Suprapubic skin (tissue), 4 donors: ENCODE results near the gene ELAVL2.

Experiments used
- CTCF ChIP-seq, 2 donors: fragments of 200-600 bp in 1 of 2; fragments of 450-650 bp in 1 of 2; sonication (generic) in 1 of 2; IDR thresholded peaks; one replicate each; pipeline ENCODE4 v1.5.1; 2016 to 2019; ENCODE audit warnings: antibody characterized with exemption in 2 of 2, mild to moderate bottlenecking in 1 of 2, moderate library complexity in 1 of 2
- POLR2A ChIP-seq, 2 donors: fragments of 450-650 bp; IDR thresholded peaks; one replicate each; pipeline ENCODE4 v1.6.1; 2017; ENCODE audit warnings: antibody characterized with exemption in 2 of 2, mild to moderate bottlenecking in 2 of 2, moderate library complexity in 2 of 2
- POLR2AphosphoS5 ChIP-seq, 3 donors: sonication (generic); formaldehyde crosslinking; IDR thresholded peaks; one replicate each; pipeline ENCODE4 v1.6.1; 2017; ENCODE audit warnings: antibody characterized with exemption in 3 of 3

- TF ChIP-seq POLR2A (IDR thresholded peaks at IDR 0.05) (no peak), CTCF (IDR thresholded peaks at IDR 0.05) (no peak), POLR2AphosphoS5 (IDR thresholded peaks at IDR 0.05) (no peak)
These were observed 57.2 kb downstream of the ELAVL2 start for GRCh38 chr9:23768861-23769260.
